Measurements from ENCODE around the gene BFAR. TPM values are rescaled to one million over a fixed set of nuclear protein-coding genes. Genes with fewer than 3 reads are reported as not detected.

Gene BFAR
- total and polyA plus RNA-seq, 9 of the 15 experiments (the other 6 are each of a cell fraction or from before 2014, with no cell fraction given) = 45.0 to 82.6 (median 60.4) TPM

GRCh38 chr16:14629919-14630619, 2.7 kb upstream of the BFAR start, which contains the start of gene PARN (continued):
- TF ChIP-seq ESRRB (CRISPR knock-in tag; IDR thresholded peaks at IDR 0.05; ENCODE audit: borderline replicate concordance) (no peak), RAD21 (CRISPR knock-in tag; conservative IDR thresholded peaks at IDR 0.05 in 1 of 2, IDR thresholded peaks at IDR 0.05 in 1 of 2) (no peak), EP300 (IDR thresholded peaks at IDR 0.05; ENCODE audit: low read length) (peak; percentile 51), HNRNPLL (IDR thresholded peaks at IDR 0.05; ENCODE audit: low read depth, low read length, poor library complexity, severe bottlenecking) (peak; percentile 99), ASH1L (IDR thresholded peaks at IDR 0.05; ENCODE audit: borderline replicate concordance, low read depth, partially characterized antibody) (no peak), AFF1 (IDR thresholded peaks at IDR 0.05; ENCODE audit: low read depth in 1 of 2, partially characterized antibody in 2 of 2) (no peak), ZNF589 (CRISPR knock-in tag; IDR thresholded peaks at IDR 0.05; ENCODE audit: low read depth) (0 out of 2 replicates have a peak, but pooled peaks have one; percentile 74), ZNF121 (CRISPR knock-in tag; conservative IDR thresholded peaks at IDR 0.05) (no peak), KLF1 (tag; IDR thresholded peaks at IDR 0.05) (no peak), RBM25 (IDR thresholded peaks at IDR 0.05; ENCODE audit: low read depth, low read length, severe bottlenecking) (no peak), HDAC3 (IDR thresholded peaks at IDR 0.05; ENCODE audit: borderline replicate concordance, partially characterized antibody) (no peak), NFIX (CRISPR knock-in tag; IDR thresholded peaks at IDR 0.05; ENCODE audit: low read depth) (no peak), ZNF766 (CRISPR knock-in tag; conservative IDR thresholded peaks at IDR 0.05) (no peak), NFE2 (IDR thresholded peaks at IDR 0.05; ENCODE audit: low read depth) (no peak), ZNF134 (CRISPR knock-in tag; conservative IDR thresholded peaks at IDR 0.05) (no peak), FOXA1 (IDR thresholded peaks at IDR 0.05; ENCODE audit: borderline replicate concordance) (no peak), U2AF2 (optimal IDR thresholded peaks at IDR 0.05; ENCODE audit: low read depth, low read length) (no peak), MYBL2 (IDR thresholded peaks at IDR 0.05; ENCODE audit: low read depth) (no peak), MYBL2 (CRISPR knock-in tag; IDR thresholded peaks at IDR 0.05; ENCODE audit: borderline replicate concordance) (no peak), EWSR1 (IDR thresholded peaks at IDR 0.05; ENCODE audit: borderline replicate concordance, low read depth, partially characterized antibody) (no peak), ATF4 (CRISPR knock-in tag; IDR thresholded peaks at IDR 0.05) (peak; percentile 44; the same call in 1 of the 2 replicates)
- TF ChIP-seq, protein P1, sequence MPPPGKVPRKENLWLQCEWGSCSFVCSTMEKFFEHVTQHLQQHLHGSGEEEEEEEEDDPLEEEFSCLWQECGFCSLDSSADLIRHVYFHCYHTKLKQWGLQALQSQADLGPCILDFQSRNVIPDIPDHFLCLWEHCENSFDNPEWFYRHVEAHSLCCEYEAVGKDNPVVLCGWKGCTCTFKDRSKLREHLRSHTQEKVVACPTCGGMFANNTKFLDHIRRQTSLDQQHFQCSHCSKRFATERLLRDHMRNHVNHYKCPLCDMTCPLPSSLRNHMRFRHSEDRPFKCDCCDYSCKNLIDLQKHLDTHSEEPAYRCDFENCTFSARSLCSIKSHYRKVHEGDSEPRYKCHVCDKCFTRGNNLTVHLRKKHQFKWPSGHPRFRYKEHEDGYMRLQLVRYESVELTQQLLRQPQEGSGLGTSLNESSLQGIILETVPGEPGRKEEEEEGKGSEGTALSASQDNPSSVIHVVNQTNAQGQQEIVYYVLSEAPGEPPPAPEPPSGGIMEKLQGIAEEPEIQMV (tag; conservative IDR thresholded peaks at IDR 0.05; ENCODE audit: low read depth) = no peak

All from K562 (cell line).